GM21717 (cell line): ENCODE results near the gene PLA2G4A.
"Not testable (repeated sequence)": the region's sequence is repeated elsewhere in the genome, so short reads cannot be mapped to it uniquely, and the experiment has no call there.

ENCODE experiments used
- ATAC-seq: cut with Tn5 transposase; IDR thresholded peaks from one replicate; pipeline ENCODE4 v1.9.1; 2021; ENCODE audit warnings: mild to moderate bottlenecking, moderate library complexity; ENCODE audit not compliant: unreplicated experiment

The PLA2G4A gene

DNA sequence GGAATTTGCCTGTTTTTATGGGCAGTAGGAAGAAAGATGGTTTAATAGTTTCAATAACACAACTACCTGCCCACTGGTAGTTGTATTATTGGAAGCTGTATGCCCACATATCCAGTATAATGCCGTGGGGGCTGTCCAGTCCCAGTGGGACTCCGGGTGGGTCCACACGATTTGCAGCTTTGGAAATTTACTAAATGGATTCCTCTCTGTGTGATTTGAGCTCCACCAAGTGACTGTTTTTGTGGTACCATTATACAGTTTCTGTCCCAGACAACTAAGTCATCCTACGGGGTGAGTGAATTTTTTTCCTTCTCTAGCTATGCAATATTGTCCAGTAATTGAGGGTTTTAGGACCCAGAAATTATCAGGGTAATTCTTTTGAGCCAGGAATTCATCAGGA lies 86.8 kb downstream of the PLA2G4A start:
- no peak for ATAC-seq

DNA sequence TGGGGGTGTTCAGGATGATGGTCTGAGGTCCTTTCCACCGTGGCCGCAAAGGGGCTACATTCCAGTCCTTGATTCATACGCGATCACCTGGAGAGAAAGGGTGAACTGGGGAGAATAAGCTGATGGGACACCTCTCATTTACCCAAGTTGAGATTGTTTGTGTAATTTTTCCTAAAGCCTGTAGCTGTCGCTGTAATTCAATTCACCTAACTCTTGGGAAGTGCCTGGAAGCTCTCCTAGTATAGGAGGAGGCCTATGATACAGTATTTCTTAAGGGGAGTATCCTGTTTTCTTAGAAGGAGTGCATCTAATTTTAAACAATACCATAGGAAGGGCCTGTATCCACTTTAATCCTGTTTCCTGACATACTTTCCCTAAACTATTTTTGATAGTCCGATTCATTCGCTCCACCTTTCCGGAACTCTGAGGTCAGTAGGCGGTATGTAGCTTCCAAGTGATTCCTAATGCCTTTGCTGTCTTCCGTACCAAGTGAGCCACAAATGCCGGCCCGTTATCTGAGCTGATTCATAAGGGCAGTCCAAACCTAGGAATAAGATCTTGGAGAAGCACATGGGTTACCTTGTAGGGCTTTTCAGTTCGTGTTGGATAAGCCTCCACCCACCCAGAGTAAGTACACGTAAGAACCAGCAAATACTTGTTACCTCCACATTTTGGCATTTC lies 88.5 kb downstream of the PLA2G4A start:
- not testable (repeated sequence) for ATAC-seq

DNA sequence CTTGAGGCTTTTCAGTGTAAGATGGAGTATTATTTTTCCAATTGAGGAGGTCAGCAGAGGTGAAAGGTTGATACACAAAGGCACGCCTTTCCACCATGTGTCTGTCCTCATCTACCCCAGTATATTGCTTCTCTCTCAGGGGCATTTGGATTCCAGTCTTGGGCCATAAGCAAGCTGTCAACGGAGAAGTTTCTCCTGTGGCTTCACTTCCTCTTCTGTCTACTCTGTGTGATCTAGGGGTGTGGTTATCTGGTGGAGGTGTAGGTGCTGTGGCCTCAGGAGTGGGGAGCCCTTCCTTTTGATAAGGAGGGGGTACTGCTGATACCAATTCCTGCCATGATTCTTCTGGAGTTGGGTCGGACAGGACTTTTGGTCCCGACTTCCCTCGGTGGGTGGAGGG lies 92.6 kb downstream of the PLA2G4A start:
- not testable (repeated sequence) for ATAC-seq

DNA sequence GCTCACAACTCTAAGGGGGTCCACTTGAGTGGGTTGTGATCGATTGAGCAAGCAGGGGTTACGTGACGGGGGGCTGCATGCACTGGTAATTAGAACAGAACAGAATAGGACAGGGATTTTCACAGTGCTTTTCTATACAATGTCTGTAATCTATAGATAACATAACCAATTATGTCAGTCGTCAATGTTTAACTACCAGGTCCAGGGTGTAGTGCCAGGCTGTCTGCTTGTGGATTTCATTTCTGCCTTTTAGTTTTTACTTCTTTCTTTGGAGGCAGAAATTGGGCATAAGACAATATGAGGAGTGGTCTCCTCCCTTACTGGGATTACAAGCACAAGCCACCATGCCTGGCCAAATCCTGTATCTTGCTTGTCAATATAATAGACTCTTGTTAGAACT lies 94.1 kb downstream of the PLA2G4A start:
- not testable (repeated sequence) for ATAC-seq

DNA sequence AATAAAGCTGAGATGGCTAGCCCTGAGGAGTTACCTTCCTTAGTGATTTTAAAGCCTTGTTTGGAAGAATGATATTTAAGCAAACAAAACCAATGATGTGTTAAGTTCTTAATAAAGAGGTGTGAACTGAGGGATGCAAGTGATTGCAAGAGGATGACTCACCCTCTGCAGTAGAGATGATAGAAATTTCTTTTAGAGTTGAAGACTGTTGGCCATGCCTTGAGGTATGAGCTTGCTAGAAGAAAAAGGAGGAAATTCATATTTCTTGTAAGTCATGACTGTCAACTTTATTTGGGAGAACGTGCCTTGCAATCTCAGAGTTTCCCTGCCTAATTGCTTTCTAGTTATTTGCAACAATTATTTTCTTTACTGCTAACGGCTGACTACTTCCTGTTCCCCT lies 94.7 kb downstream of the PLA2G4A start:
- ATAC-seq: no peak

DNA sequence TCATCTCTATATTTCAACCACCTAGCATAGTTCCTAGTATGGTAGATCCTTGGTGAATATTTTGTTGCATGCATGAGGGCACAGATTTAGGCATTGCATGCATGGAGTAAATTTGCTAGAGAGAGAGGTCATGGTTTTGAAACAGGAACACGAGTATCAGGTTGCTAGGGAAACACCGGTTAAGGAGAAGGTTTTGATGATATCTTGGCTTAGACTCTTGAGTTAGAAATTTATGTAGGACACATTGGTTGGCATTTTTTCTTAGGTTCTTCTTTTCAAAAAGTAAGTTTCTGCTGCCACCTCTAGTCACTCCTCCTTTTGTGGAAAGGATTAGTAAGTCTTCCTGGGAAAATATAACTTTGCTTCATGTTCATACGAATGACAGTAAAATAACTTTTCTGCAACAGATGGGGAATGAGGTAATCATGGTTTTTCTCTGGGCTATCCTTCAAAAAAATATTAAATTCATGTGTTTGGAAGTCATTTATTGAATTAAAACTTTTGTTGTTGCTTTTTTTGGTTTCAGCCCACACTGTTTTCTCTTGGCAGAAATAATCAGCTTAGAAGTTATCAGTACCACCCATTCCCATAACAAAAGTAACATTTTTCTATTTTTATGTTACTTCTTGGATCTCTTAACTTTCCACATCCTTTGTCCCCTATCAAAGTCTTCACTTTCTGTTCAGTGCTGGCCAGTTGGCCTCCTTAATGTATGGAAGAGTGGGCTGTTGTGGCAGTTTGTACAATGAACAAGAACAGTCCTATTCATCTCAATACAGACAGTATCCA lies 97.3 kb downstream of the PLA2G4A start:
- ATAC-seq: no peak

DNA sequence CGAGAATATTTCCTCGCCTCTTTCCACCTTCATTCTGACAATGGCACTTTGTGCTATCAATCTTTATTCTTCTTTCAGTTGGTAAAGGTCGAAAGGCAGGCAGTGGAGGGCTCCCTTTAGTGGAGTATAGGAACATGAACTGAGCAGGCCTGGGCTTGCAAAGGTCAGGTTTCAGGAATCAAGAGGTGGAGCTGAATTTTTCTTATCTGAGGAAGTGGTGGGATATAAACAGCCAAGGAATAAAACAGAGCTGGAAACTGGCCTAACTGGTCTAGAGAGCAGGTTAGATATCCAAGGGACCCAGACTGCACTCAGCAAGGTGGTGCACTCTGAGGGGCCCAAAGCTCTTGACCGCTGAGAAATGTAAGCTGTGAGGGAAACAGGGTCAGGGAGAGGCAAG lies 99.1 kb downstream of the PLA2G4A start:
- no peak for ATAC-seq

DNA sequence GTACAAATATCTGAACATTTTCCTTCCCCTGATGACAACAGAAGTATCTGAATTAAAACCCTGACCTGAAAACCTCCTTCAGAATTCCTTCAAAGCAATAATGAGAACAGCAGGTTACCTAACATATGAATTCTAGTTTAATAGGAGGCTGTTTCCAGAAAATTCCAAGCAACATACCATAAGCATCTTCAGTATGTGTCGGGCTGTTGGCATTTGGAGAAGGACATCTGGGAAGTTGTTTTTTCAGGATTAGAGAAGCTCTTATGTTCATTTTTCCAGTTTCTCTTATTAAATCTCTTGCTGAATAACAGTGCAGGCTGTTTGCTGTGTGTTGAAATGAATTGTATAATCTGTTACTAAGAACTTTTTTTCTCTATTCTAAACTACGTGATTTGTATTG lies 101.5 kb downstream of the PLA2G4A start:
- no peak for ATAC-seq

DNA sequence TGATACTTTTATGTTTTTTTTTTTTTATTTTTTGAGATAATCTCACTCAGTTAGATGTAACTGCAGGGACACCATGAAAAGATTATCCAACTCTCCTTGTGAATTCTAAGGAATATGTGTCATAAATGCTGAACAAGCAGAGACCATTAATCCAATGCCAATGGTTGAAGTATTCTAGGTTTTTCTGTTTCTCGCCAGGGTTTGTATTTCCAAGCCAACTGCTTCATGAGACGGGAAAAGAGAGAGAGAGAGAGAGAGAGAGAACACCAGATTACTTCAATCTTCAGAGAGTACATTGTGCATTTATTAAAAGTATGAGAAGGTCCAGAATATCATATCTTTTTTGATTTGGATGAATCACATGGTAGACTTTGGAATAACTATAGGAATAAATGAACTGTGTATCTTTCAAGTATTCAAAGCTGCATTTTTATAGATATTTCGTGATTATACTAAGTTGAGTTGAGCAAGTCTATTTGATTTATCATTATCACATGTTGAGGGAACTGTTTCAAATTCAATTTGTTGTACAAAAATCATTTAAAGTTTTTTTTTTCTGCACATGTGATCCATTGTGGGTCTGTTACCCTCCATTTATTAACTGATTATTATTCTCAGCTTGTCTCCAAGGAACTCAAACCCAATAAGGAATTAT lies 108.4 kb downstream of the PLA2G4A start:
- ATAC-seq: no peak

DNA sequence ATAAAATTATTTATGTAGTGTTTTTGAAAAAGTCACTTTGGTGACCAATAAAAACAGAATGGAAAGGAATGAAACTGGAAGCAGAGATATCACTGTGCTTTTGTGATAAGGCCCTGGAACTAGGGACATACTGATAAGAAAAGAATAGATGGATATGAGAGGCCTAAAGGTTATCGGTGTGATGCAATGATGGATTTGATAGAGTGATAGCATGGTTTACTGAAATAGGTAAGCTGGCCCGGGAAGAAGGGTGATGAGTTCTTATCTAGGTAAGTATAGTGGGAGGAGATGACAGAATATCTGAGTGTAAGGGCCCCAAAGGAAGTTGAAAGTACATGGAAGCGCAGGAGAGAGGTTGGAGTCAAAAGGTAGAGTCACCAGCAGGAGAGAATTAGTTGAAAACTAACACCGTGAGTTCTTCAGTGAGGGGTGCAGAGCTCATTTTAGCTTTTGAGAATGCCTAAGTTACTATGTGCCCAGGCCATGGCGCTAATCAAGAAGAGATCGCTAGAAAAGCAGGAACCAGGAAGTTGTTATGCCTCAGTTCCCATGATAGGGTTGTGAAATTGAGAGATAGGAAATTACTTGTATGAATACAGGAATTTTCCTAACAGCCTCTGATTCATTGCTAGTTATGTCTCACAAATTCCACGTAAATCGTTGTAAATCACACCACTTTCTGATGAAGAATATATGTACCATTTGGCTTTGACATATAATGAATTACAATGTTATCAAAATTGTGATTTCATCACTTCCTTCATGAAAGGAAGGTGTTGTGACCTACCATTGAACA lies 115.3 kb downstream of the PLA2G4A start:
- ATAC-seq: no peak

DNA sequence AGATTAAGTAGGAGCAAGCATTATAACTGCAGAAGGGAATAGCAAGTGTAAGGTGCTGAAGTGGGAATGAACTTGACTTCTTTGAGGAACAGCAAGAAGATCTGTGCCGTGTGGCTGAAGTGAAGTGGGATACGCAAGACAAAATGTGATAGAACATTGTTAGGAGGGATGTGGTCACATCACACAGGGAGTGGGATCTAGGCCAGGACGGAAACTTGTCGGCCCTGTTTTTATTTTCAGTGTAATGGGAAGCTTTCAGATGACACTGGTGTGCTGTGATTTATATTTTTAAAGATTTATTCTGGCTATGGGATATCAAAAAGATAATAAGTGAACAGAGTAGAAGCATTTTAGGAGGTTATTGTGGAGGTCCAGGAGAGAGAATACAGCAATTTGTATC lies 116.4 kb downstream of the PLA2G4A start:
- no peak for ATAC-seq

DNA sequence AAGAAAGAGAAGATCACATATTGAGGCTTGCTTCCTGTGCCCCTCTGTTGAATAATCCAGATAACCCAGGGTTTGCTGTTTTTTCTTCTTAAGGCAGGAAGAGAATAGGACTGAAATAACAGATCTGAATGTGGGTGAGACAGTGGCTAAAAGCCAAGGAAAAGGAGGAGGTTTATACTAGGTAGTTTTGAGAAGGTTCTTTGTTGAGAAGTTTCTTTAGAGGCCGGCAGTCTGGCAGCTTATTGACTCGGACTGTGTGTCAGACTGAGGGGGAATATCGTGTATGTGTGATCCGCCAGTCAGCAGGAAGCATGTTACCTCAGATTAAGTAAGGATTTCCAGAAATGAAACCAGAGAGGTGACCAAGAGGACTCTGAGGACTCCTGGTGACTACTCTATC lies 119.8 kb downstream of the PLA2G4A start:
- no peak for ATAC-seq

DNA sequence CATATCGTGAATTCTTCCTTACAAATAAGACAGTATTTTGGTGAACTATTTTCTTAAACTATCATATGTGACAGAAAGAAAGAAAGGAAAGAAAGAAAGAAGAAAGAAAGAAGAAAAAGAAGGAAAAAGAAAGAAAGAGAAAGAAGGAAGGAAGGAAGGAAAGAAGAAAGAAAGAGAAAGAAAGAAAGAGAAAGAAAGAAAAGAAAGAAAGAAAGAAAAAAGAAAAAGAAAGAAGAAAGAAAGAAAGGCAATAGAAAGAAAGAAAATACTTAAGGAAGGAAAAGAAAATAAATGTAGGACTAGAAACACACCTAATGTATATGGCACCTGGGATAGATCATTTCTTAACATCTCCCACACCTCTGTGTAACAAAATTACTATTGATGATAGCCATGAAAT lies 120.4 kb downstream of the PLA2G4A start:
- no peak for ATAC-seq

DNA sequence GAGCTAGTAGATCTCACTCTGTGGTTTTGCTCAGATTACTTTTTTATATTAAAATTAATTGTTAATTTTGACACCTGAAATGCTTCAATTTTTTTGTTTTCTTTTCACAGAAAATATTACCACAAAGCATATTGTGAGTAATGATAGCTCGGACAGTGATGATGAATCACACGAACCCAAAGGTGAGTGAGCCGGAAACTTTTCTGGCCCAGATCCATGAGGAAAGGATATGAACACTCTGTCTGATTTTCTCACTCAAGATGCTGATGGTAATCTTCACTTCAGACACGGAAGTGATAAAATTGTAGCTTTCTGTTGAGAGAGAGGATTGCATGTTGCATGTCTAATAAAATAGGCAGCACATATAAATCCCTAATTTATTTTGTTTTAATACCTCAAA lies 121.8 kb downstream of the PLA2G4A start:
- ATAC-seq: no peak

DNA sequence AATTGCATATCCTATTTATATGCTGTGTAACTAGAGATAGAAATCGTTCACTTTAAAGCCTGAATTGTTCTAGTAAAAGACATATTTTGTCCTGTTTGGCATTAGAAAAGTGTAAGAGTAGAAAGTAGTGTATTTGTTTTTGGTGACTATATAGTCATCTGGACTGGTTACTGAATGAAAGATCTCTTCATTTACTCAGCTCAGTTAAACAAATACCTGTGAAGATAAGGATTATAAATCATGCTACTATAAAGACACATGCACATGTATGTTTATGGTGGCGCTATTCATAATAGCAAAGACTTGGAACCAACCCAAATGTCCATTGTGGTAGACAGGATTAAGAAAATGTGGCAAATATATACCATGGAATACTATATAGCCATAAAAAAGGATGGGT lies 125.1 kb downstream of the PLA2G4A start:
- no peak for ATAC-seq

DNA sequence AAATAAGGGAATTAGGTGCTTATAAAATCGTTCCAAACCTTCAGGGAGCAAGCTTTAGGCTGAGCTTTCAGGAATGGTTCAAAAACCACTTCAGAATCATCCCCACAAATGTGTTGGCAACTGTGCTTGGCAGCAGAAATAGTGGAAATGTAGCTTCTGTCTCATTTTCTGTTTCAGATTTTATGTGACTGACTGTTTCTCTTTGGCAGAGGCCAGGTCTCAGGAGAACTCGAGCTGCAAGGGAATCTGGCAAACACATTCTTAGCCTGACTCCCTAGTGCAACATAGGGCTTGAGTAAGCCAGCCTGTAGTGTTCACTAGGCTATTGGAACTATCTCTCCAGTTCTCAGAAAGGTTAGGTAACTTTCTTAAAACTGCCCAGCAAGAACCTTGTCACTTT lies 128.6 kb downstream of the PLA2G4A start:
- ATAC-seq: no peak

DNA sequence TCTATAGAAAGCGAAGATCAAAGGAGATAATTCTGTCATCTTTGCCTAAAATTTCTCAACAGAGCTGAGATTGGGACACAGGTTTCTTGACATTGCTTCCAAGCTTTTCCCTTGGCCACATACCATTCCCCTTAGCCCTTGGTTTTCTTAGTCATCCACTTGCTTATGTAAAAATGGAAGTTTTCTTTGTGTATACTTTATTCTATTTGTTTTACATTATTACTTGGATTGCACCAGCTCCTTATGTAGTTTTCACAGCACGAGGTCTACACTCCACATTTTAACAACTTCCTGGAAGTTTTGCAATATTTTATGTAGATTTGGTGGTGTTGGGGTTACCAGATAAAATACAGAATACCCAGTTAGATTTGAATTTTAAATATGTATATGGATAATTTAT lies 129.8 kb downstream of the PLA2G4A start:
- no peak for ATAC-seq

DNA sequence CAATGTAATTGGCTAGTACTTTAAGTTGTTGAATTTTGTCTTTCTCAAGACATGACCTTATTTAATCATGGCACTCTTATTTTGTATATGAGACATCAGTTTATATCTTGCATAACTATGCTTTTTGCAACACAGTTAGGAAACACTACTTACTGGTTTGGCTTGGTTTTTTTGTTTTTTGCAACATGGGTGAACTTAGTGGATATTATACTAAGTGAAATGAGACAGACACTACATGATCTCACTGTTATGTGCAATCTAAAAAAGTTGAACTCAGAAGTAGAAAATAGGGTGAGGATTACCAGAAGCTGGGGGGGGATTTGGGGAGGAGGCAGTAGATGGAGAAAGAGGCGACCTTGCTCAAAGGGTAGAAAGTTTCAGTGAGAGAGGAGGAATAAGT lies 132.1 kb downstream of the PLA2G4A start:
- no peak for ATAC-seq

DNA sequence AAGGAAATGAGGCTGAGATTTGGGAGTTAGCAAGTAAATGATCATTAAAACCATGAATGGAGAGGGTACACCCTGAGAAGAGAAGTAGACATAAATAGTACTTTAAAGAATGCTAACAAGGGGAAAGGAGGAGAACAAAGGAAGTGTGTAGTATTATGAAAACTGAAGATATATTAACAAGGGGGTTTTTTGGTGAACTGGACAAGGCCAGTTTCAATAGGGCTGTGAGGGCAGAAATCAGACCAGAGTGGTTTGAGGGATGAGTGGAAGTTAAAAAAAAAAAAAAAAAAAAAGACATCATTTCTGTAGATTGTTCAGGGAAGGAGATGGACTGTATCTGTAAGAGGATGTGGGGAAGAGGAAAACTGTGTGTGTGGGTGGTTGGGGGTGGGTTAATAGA lies 137.1 kb downstream of the PLA2G4A start:
- ATAC-seq: no peak

DNA sequence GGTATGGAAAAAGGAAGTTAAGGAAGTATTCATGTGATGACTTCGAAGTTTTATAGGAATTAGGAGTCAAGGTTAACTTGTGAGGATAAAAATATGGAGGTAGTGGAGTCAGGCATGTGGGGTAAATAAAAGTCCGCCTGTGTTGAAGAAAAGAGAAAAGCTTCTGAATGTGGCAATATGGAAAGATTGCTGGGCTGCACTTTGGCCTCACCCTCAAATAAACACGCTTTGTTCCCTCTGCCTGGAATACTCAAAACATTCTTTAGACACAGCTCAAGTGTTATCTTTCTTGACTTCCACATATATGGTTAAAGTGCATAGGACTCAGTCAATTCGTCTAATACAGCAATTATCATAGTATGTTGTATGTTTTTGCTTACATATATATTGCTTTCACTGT lies 137.7 kb downstream of the PLA2G4A start:
- ATAC-seq: no peak

DNA sequence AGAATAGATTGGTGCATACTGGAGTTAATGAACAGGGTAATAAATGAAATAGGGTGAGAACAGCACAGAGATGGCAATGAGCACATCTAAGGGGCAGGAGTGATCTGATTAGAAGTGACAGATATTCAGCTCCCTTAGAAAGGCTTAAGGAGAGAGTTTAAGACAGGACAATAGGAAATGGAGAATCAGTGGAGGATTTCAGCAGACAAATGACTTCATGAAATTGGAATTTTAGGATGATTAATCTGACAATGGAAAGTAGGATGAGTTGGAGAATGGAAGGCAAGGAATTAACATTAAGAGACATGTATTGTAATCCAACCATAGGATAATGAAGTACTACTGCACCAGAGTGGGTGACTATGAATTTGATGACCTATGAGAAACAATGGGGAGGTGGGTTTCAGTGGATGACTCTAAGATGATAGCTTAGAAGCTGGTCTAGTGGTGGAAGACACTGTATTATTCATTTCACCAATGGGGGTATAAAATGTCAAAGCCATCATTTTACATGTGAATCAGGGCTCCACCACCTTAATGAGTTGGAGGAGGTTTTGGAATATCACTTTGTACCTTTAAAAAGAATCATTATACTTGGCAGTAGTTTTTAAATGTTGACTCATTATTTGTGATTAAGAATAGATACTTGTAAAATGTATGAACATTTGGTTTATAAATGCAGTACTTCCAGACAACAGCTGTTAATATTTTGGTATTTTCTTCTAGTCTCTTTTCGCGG lies 139.1 kb downstream of the PLA2G4A start:
- ATAC-seq: no peak
